Endodermal cell (in vitro differentiated cells): ENCODE results near the gene PRKCA. TPM values are rescaled to one million over a fixed set of nuclear protein-coding genes. Genes with fewer than 3 reads are reported as not detected.

ENCODE experiments used
- DNase-seq: peaks from one replicate; pipeline ENCODE4 v3.0.0-alpha.2; 2017
- H3K27ac ChIP-seq: 2 replicates; pipeline ENCODE4 v1.5.1; 2013; ENCODE audit warnings: mild to moderate bottlenecking, low read depth, low read length, moderate library complexity
- H3K27me3 ChIP-seq: 2 replicates; pipeline ENCODE4 v1.6.1; 2013; ENCODE audit warnings: mild to moderate bottlenecking, low read length, moderate library complexity; ENCODE audit not compliant: insufficient read depth, control insufficient read depth, poor library complexity, severe bottlenecking
- H3K36me3 ChIP-seq: 2 replicates; pipeline ENCODE4 v1.7.0; 2013; ENCODE audit warnings: mild to moderate bottlenecking, low read length, moderate library complexity; ENCODE audit not compliant: control insufficient read depth, insufficient read depth
- H3K4me1 ChIP-seq: one replicate; pipeline ENCODE4 v1.7.0; 2013; ENCODE audit warnings: low read length; ENCODE audit not compliant: control insufficient read depth, insufficient read depth
- H3K4me3 ChIP-seq: 2 replicates; pipeline ENCODE4 v1.5.1; 2013; ENCODE audit warnings: mild to moderate bottlenecking, low read length, moderate library complexity
- H3K9ac ChIP-seq: 2 replicates; pipeline ENCODE4 v1.6.1; 2013; ENCODE audit warnings: mild to moderate bottlenecking, low read length, moderate library complexity; ENCODE audit not compliant: poor library complexity, severe bottlenecking; ENCODE audit errors: extremely low read depth
- H3K9me3 ChIP-seq: 2 replicates; pipeline ENCODE4 v1.6.1; 2013; ENCODE audit warnings: mild to moderate bottlenecking, low read length, moderate library complexity; ENCODE audit not compliant: control insufficient read depth
- H3K27ac Mint-ChIP-seq: 2 replicates; pipeline ENCODE4 v1.8.0; 2020; ENCODE audit warnings: mixed read lengths
- H3K27me3 Mint-ChIP-seq: 2 replicates; pipeline ENCODE4 v1.8.0; 2021; ENCODE audit warnings: mild to moderate bottlenecking, mixed read lengths; ENCODE audit not compliant: insufficient read depth
- H3K36me3 Mint-ChIP-seq: 2 replicates; pipeline ENCODE4 v1.8.0; 2020; ENCODE audit warnings: low read depth, mixed read lengths
- H3K4me1 Mint-ChIP-seq: 2 replicates; pipeline ENCODE4 v1.8.0; 2020; ENCODE audit warnings: mixed read lengths
- H3K4me3 Mint-ChIP-seq: 2 replicates; pipeline ENCODE4 v1.8.0; 2020; ENCODE audit warnings: mild to moderate bottlenecking, moderate library complexity, mixed read lengths
- H3K9me3 Mint-ChIP-seq: 2 replicates; pipeline ENCODE4 v1.8.0; 2020; ENCODE audit warnings: mild to moderate bottlenecking, mixed read lengths
- CTCF ChIP-seq: fragments of 200-600 bp; sonication (generic); conservative IDR thresholded peaks from 2 replicates; pipeline ENCODE4 v1.5.0; 2021; ENCODE audit warnings: antibody characterized with exemption, mild to moderate bottlenecking
- WGBS, 2 experiments: methylation state at CpG; one replicate each; pipeline versions ENCODE4 v1.1.5 to v1.1.7; 2013; ENCODE audit warnings: missing lambda C conversion rate in 2 of 2, mixed read lengths in 1 of 2; ENCODE audit not compliant: insufficient coverage in 1 of 2, insufficient read length in 1 of 2; 5-methylcytosine and 5-hydroxymethylcytosine counted together
- total RNA-seq, 2 donors: library from RNA; stranded (reverse); fragmentation: NEBNext Ultra II Directional in 1 of 2; extraction: Animal tissue kit (Norgen Biotek cat#: 25700) in 1 of 2; gene quantifications; 2 replicates in 1 of 2; 3 replicates in 1 of 2; pipeline ENCODE4 v1.2.1, GENCODE V29; 2021

PRKCA gene
- total RNA-seq, 2 donors from 2014 or later = 8.7 to 14.6 TPM

- Histone ChIP-seq H3K9me3 (no peaks in the 10 kb centered on the region), H3K27ac (no peak overlapping the region), H3K4me1 (peaks cover 5% of the 10 kb centered on the region), H3K9ac (no peak overlapping the region), H3K36me3 (no peaks in the 10 kb centered on the region), H3K4me3 (no peak overlapping the region), H3K27me3 (no peaks in the 10 kb centered on the region)
- Mint-ChIP-seq H3K36me3 (peaks cover 2% of the 10 kb centered on the region), H3K27ac (no peak overlapping the region), H3K27me3 (no peaks in the 10 kb centered on the region), H3K9me3 (no peaks in the 10 kb centered on the region), H3K4me3 (no peak overlapping the region), H3K4me1 (peaks cover 17% of the 10 kb centered on the region)
- TF ChIP-seq CTCF = no peak
- DNase-seq = no peak
- 45 to 70% methylated on average over 1 to 2 of the region's 2 CpGs for WGBS, 2 experiments
Observed at GRCh38 chr17:66689221-66689620, 386.8 kb downstream of the PRKCA start.

- H3K27me3 ChIP-seq = no peaks in the 10 kb centered on the region
- WGBS, 2 experiments = 80 to 88% methylated on average over 1 to 7 of the region's 7 CpGs
- H3K36me3 ChIP-seq = no peaks in the 10 kb centered on the region
- no peaks in the 10 kb centered on the region for H3K27me3 Mint-ChIP-seq
- H3K27ac Mint-ChIP-seq = no peak overlapping the region
- peak; percentile 50 for DNase-seq
- peaks cover 17% of the 10 kb centered on the region for H3K4me1 Mint-ChIP-seq
- peaks cover 2% of the 10 kb centered on the region for H3K36me3 Mint-ChIP-seq
- no peak for TF ChIP-seq CTCF
- H3K4me3 ChIP-seq = no peak overlapping the region
- no peaks in the 10 kb centered on the region for H3K9me3 ChIP-seq
- H3K4me3 Mint-ChIP-seq = no peak overlapping the region
- no peaks in the 10 kb centered on the region for H3K9me3 Mint-ChIP-seq
- peaks cover 5% of the 10 kb centered on the region for H3K4me1 ChIP-seq
- H3K27ac ChIP-seq = no peak overlapping the region
- H3K9ac ChIP-seq = no peak overlapping the region
Observed at GRCh38 chr17:66690166-66690565, 387.8 kb downstream of the PRKCA start.

- TF ChIP-seq CTCF = no peak
- no peak overlapping the region for H3K27ac ChIP-seq
Observed at GRCh38 chr17:66691644-66692420, 389.4 kb downstream of the PRKCA start.

More at GRCh38 chr17:66691644-66692420, 389.4 kb downstream of the PRKCA start:
- Mint-ChIP-seq H3K4me1 (peaks cover 21% of the 10 kb centered on the region), H3K27me3 (no peaks in the 10 kb centered on the region), H3K9me3 (no peaks in the 10 kb centered on the region), H3K4me3 (no peak overlapping the region), H3K27ac (peak overlapping the region; percentile 41), H3K36me3 (peaks cover 2% of the 10 kb centered on the region)
- H3K4me1 ChIP-seq = peaks cover 5% of the 10 kb centered on the region
- WGBS, 2 experiments = 74 to 83% methylated on average over 8 to 12 of the region's 12 CpGs
- no peak overlapping the region for H3K9ac ChIP-seq
- no peaks in the 10 kb centered on the region for H3K36me3 ChIP-seq
- peak; percentile 70 for DNase-seq
- H3K4me3 ChIP-seq = no peak overlapping the region
- H3K27me3 ChIP-seq = no peaks in the 10 kb centered on the region
- no peaks in the 10 kb centered on the region for H3K9me3 ChIP-seq
